Suprapubic skin (tissue), 3 donors: Measurements from ENCODE around the gene YPEL2.

Experiments used
- CTCF ChIP-seq, 2 donors: fragments of 200-600 bp in 1 of 2; fragments of 450-650 bp in 1 of 2; sonication (generic) in 1 of 2; IDR thresholded peaks; one replicate each; pipeline ENCODE4 v1.5.1; 2016 to 2019; ENCODE audit warnings: antibody characterized with exemption in 2 of 2, mild to moderate bottlenecking in 1 of 2, moderate library complexity in 1 of 2
- POLR2A ChIP-seq, 2 donors: fragments of 450-650 bp; IDR thresholded peaks; one replicate each; pipeline ENCODE4 v1.6.1; 2017; ENCODE audit warnings: antibody characterized with exemption in 2 of 2, mild to moderate bottlenecking in 2 of 2, moderate library complexity in 2 of 2

GRCh38 chr17:59328601-59329000 lies 2.9 kb upstream of the YPEL2 start:
- TF ChIP-seq POLR2A (IDR thresholded peaks at IDR 0.05) (no peak), CTCF (IDR thresholded peaks at IDR 0.05) (no peak)
